Measurements from ENCODE around the gene LRRC71. TPM values are rescaled to one million over a fixed set of nuclear protein-coding genes. Genes with fewer than 3 reads are reported as not detected.

The LRRC71 gene
- total RNA-seq, 1 donor from 2014 or later: not detected

- peaks cover 4% of the 10 kb centered on the region for H3K4me1 ChIP-seq
- no peak overlapping the region for H3K4me3 ChIP-seq
- H4K20me1 ChIP-seq (ENCODE audit: low read depth): peaks cover 3% of the 10 kb centered on the region
- H3K36me3 ChIP-seq: no peaks in the 10 kb centered on the region
- Mint-ChIP-seq H3K36me3 (peaks cover 66% of the 10 kb centered on the region), H3K27me3 (ENCODE audit: insufficient read depth, low read depth) (peaks cover 3% of the 10 kb centered on the region), H3K27ac (no peak overlapping the region), H3K9me3 (no peaks in the 10 kb centered on the region), H3K4me1 (no peaks in the 10 kb centered on the region), H3K4me3 (no peak overlapping the region)
- peaks cover 2% of the 10 kb centered on the region for H3F3A ChIP-seq (ENCODE audit: low read depth)
- TF ChIP-seq EZH2 (IDR thresholded peaks at IDR 0.05) (no peak), EZH2phosphoT487 (IDR thresholded peaks at IDR 0.05) (no peak), CTCF (IDR thresholded peaks at IDR 0.05) (no peak)
- DNase-seq (ENCODE audit: low spot score): no peak
- H3K9ac ChIP-seq: no peak overlapping the region
- H3K4me2 ChIP-seq: no peak overlapping the region
- no peaks in the 10 kb centered on the region for H3K27me3 ChIP-seq
- no peak overlapping the region for H2AFZ ChIP-seq (replicated peaks)
- no peaks in the 10 kb centered on the region for H3K9me3 ChIP-seq (ENCODE audit: low read depth)
- H3K27ac ChIP-seq: no peak overlapping the region
- H3K79me2 ChIP-seq (ENCODE audit: low read depth): no peaks in the 10 kb centered on the region
These were observed 23.8 kb downstream of the LRRC71 start for GRCh38 chr1:156944268-156944667.

- peaks cover 8% of the 10 kb centered on the region for H3F3A ChIP-seq (ENCODE audit: low read depth)
- no peak overlapping the region for H3K4me3 ChIP-seq
- no peak overlapping the region for H3K4me3 Mint-ChIP-seq
- H3K9me3 ChIP-seq (ENCODE audit: low read depth): no peaks in the 10 kb centered on the region
- H3K27me3 Mint-ChIP-seq (ENCODE audit: insufficient read depth, low read depth): peaks cover 3% of the 10 kb centered on the region
- H3K4me1 Mint-ChIP-seq: peaks cover 3% of the 10 kb centered on the region
- no peak for DNase-seq (ENCODE audit: low spot score)
- H2AFZ ChIP-seq (replicated peaks): no peak overlapping the region
- H3K4me2 ChIP-seq: no peak overlapping the region
- H3K9ac ChIP-seq: no peak overlapping the region
- no peak overlapping the region for H3K27ac Mint-ChIP-seq
- H3K4me1 ChIP-seq: peaks cover 10% of the 10 kb centered on the region
- peaks cover 9% of the 10 kb centered on the region for H4K20me1 ChIP-seq (ENCODE audit: low read depth)
- TF ChIP-seq EZH2 (IDR thresholded peaks at IDR 0.05) (no peak), EZH2phosphoT487 (IDR thresholded peaks at IDR 0.05) (no peak), CTCF (IDR thresholded peaks at IDR 0.05) (no peak)
- H3K79me2 ChIP-seq (ENCODE audit: low read depth): no peaks in the 10 kb centered on the region
- H3K36me3 ChIP-seq: no peaks in the 10 kb centered on the region
- H3K27ac ChIP-seq: no peak overlapping the region
- H3K27me3 ChIP-seq: no peaks in the 10 kb centered on the region
- H3K9me3 Mint-ChIP-seq: no peaks in the 10 kb centered on the region
- peaks cover 69% of the 10 kb centered on the region for H3K36me3 Mint-ChIP-seq
These were observed 24.4 kb downstream of the LRRC71 start for GRCh38 chr1:156944848-156945247.

- Histone ChIP-seq H3K9me3 (ENCODE audit: low read depth) (no peaks in the 10 kb centered on the region), H3K4me2 (no peak overlapping the region), H2AFZ (replicated peaks) (no peak overlapping the region), H4K20me1 (ENCODE audit: low read depth) (peaks cover 9% of the 10 kb centered on the region), H3K4me1 (peaks cover 11% of the 10 kb centered on the region), H3K79me2 (ENCODE audit: low read depth) (no peaks in the 10 kb centered on the region), H3K36me3 (no peaks in the 10 kb centered on the region), H3K9ac (no peak overlapping the region), H3K4me3 (no peak overlapping the region), H3K27me3 (no peaks in the 10 kb centered on the region), H3K27ac (no peak overlapping the region), H3F3A (ENCODE audit: low read depth) (peaks cover 9% of the 10 kb centered on the region)
- Mint-ChIP-seq H3K36me3 (peaks cover 64% of the 10 kb centered on the region), H3K27ac (no peak overlapping the region), H3K4me3 (no peak overlapping the region), H3K9me3 (no peaks in the 10 kb centered on the region), H3K27me3 (ENCODE audit: insufficient read depth, low read depth) (peaks cover 3% of the 10 kb centered on the region), H3K4me1 (peaks cover 3% of the 10 kb centered on the region)
- no peak for DNase-seq (ENCODE audit: low spot score)
- no peak for TF ChIP-seq EZH2phosphoT487 (IDR thresholded peaks at IDR 0.05)
- no peak for TF ChIP-seq EZH2 (IDR thresholded peaks at IDR 0.05)
- no peak for TF ChIP-seq CTCF (IDR thresholded peaks at IDR 0.05)
These were observed 25.6 kb downstream of the LRRC71 start for GRCh38 chr1:156945881-156946661.
